Stimulated activated CD8-positive, alpha-beta memory T cell treated with anti-CD3 and anti-CD28 coated beads, Interleukin-15, amount 100 ng/mL, for 1 hour (primary cell): Measurements from ENCODE around the gene NAT14.

ENCODE experiments used
- DNase-seq: peaks from one replicate; pipeline ENCODE4 v3.0.0-alpha.2; 2020; ENCODE audit warnings: low read depth

NAT14 gene

GRCh38 chr19:55453511-55454260 lies 31.3 kb upstream of the NAT14 start:
- no peak for DNase-seq

DNA sequence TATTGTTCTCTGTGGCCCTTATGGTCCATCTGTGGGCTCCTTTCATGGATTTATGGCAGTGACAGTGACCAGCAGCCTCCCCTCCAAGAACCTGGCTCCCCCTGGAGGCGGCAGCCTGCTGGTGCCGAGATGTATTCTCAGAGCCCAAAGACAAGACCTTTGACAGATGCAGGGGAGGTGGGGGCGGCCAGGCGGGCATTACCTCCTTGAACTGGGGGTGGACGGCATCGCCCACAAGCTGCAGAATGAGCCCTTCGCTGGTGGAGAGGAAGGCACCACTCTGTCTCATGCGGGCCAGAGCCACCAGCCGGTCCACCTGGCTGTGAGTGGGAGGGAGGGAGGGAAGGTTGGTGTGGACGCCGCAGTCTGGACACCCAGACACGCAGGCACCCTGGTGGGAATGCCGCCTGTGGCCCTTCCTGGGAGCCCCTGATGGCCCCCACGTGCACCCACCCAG lies 30.2 kb upstream of the NAT14 start:
- DNase-seq, result no peak

GRCh38 chr19:55455576-55456235 lies 29.3 kb upstream of the NAT14 start:
- DNase-seq, result no peak

- no peak for DNase-seq
Observed at GRCh38 chr19:55456347-55456746, 28.6 kb upstream of the NAT14 start.

DNA sequence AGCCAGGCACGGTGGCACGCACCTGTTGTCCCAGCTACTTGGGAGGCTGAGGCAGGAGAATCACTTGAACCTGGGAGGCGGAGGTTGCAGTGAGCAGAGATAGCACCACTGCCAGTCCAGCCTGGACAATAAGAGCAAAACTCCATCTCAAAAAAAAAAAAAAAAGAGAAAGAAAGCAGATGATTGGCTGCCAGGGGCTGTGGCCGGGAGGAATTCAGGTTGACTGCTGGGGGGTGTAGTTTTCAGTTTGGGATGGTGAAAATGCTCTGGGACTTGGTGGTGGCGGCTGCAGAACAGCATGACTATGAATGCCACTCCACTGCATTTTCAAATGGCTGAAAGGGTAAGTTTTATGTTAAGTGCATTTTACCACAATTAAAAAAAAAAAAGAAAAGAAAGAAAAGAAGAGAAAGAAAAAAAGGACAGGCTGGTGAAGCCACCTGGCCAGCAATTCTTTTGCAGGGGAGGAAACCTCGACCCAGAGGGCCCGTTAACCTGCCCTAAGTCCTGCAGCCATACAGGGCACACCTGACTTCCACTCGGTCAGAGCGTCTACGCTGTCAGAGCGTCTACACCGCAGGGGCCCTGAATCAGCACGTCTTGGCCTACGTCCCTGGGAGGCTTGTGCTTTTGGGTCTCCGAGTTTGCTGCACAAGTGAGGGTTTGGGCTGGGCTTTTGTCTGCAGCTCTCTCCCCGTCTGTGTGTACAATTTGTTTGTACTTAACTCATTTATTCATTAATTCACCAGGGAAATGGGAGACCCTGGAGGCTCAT lies 27.1 kb upstream of the NAT14 start:
- DNase-seq, result no peak

- no peak for DNase-seq
Observed at GRCh38 chr19:55459551-55459949, 25.4 kb upstream of the NAT14 start.

- DNase-seq, result no peak
Observed at GRCh38 chr19:55459950-55460657, 24.9 kb upstream of the NAT14 start.

GRCh38 chr19:55460670-55461258 lies 24.2 kb upstream of the NAT14 start:
- DNase-seq, result no peak

DNA sequence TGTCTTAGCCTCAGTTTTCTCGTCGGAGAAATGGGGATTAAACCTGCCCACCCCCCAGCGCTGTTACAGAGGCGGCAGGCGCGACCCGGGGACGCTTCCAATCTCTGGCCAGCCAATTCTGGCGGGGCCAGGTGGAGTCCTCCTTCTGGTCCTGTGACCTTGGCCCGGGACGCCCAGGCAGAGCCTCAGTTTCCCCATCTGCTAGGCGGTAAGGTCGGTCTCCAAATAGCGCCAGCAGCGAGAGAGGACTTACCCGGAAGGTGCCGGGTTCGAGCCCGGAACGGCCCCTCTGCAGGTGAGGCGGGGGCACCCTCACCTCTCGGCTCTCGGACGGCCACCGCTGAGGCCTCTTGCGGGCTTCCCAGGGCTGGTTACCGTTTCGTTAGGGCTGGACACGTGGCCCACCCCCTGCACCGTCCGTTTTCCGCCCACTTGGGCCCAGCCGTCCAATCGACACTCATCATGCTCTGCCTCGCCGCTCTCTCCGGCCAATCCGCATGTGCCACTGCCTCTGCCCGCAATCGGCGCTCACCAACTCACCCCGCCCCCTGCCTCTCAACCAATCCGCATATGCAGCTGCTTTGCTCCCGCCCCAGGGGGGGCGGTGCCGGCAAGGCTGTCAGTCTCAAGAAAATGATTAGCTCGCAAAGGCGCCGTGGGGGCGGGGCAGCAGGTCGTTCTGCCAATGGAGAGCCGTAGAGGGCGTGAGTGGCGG lies 23.6 kb upstream of the NAT14 start, which contains the start of gene ISOC2:
TSS of gene ISOC2 (minus strand) at position 384 of the 715 bp plus-strand sequence. CDS start 5,156 bp downstream, outside the sequence.
- peak; percentile 100 for DNase-seq

GRCh38 chr19:55461974-55462626 lies 22.9 kb upstream of the NAT14 start:
- DNase-seq, result no peak

DNA sequence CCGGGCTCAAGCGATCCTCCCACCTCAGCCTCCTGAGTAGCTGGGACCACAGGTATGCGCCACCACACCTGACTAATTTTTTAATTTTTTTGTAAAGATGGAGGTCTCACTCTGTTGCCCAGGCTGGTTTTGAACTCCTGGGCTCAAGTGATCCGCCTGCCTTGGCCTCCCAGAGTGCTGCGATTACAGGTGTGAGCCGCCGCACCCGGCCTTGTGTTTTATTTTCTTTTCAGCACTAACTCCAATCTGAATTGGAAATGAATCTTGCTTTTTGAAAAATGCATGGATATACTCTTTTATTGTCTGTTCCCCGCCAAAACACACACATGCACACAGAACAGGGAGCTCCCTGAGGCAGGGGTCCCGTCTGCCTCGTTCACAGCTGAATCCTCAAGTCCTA lies 22.3 kb upstream of the NAT14 start:
- no peak for DNase-seq

DNA sequence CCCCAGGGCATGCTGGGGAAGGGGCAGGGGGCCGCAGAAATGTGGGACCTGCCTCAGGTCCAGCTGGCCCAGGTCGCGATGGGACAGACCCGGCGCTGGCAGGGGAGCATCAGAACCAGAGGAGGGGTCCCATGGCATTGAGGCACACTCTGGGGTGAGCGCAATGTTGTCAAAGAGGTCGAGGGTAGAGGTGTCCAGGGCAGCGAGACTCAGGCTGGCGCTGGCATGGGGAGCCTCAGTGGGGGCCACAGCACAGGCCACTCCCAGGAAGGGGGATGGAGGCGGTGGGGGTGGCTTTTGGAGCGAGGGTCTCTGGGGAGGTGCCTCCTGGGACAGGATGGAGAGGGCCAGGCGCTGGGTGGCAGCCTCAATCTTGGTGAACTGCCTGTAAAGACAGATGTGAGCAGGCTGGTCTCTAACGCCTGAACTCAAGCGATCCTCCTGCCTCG lies 21.4 kb upstream of the NAT14 start:
- no peak for DNase-seq

- DNase-seq, result no peak
Observed at GRCh38 chr19:55464039-55464661, 20.8 kb upstream of the NAT14 start.

DNA sequence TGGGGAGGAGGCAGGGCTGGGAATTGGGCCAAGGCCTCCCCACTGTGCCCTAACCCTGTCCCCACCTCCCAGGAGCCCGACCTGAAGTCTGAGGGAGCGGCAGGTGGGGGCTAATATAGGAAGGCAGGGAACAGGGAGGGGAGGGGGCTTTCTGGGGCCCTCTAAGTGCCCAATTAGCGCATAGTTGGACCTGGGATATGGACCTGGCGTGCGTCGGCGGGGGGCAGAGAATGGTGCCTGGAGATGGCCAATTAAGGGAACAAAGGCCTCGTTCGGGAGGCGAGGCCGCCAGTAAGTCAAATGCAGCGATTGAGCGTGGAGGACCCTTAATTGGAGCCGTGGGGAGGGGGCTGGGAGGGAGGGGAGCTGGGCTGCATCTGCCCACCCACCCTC lies 20.3 kb upstream of the NAT14 start, which contains the start of gene C19orf85:
TSS of gene C19orf85 (minus strand) at position 90 of the 393 bp plus-strand sequence. CDS start 197 bp downstream, outside the sequence.
- no peak for DNase-seq

GRCh38 chr19:55465460-55466240 lies 19.3 kb upstream of the NAT14 start:
- no peak for DNase-seq

- no peak for DNase-seq
Observed at GRCh38 chr19:55466241-55466614, 18.8 kb upstream of the NAT14 start.

DNA sequence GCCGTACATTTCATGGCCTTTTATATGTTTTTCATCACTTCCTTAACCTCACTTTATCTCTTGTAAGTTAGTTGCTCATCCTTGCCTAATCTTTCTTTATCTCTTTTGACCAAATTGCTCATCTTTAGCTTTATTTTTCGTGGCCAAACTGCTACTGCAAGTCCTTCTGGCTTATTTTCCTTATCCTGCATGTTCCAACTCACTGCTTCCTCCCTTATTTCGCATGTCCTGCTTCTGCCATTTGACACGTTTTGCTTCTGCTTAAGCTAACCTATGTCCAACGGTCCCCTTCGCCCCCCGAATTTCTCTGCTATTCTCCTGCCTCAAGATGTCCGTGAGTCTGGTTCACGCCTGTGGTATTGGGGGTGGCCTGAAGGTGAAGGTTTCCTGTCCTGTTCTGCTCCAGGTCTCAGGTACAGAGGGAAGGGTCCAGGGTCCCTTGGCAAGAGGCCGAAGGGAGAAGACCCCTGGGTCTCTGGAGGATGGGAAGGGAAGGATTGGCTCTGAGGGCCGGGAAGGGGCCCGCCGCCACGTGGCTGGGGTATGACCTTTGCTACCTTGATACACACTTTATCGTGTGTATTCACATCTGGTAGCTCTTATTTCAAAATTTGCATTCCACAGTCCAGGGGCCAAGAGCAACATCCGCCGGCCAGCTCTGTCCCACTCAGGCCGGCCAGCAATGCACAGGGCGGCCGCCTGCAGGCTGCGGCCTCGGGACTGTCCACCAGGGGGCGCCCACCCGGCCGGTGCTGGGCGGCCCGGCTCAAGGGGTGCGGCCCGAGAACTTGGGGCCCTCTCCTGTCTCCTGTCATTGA lies 17.5 kb upstream of the NAT14 start:
- DNase-seq, result peak; percentile 47

GRCh38 chr19:55468054-55468393 lies 17.0 kb upstream of the NAT14 start:
- DNase-seq, result no peak
